Measurements from ENCODE around the gene HIP1R. TPM values are rescaled to one million over a fixed set of nuclear protein-coding genes. Genes with fewer than 3 reads are reported as not detected.

The HIP1R gene
- total RNA-seq, 1 experiment from 2014 or later: 33.1 TPM

- H3K27me3 ChIP-seq (ENCODE audit: insufficient read depth, low read depth): no peaks in the 10 kb centered on the region
- TF ChIP-seq EZH2 (IDR thresholded peaks at IDR 0.05; ENCODE audit: low read depth) (no peak), CTCF (conservative IDR thresholded peaks at IDR 0.05) (no peak)
- H3K79me2 ChIP-seq (ENCODE audit: low read depth): peaks cover 91% of the 10 kb centered on the region
- DNase-seq: no peak
- POLR2A ChIA-PET (ENCODE audit: unreplicated experiment): interaction anchor here (0.6 to 1.2 kb wide), 5 partner anchors 11 to 344 kb away, joined by 4 to 17 read pairs (median 5); no protein-coding TSS in a partner anchor
- H3K9me2 ChIP-seq (ENCODE audit: insufficient read depth): no peaks in the 10 kb centered on the region
- H2AFZ ChIP-seq: no peak overlapping the region
- H3K4me2 ChIP-seq: peak overlapping the region; percentile 85
- no peaks in the 10 kb centered on the region for H3K36me3 ChIP-seq (ENCODE audit: low read depth)
- intact Hi-C loops (cut with micrococcal nuclease; ENCODE audit: unreplicated experiment): loop anchor here (1.0 kb wide), 3 partner anchors 16 to 56 kb away; no protein-coding TSS in a partner anchor
- TSS peak; percentile 24 for BruUV-seq (replicated peaks)
- H3K9me3 ChIP-seq (ENCODE audit: insufficient read depth, low read depth): no peaks in the 10 kb centered on the region
- H3K27ac ChIP-seq: peak overlapping the region; percentile 97
- H3F3A ChIP-seq (ENCODE audit: insufficient read depth, low read depth): peaks cover 64% of the 10 kb centered on the region
- H3K4me1 ChIP-seq (replicated peaks; ENCODE audit: insufficient read depth): peaks cover 80% of the 10 kb centered on the region
- H3K4me3 ChIP-seq: peak overlapping the region; percentile 48; the same call in 1 of the 2 replicates
- CTCF ChIA-PET: interaction anchor here (0.8 kb wide), 1 partner anchor 57 kb away, joined by 3 read pairs; no protein-coding TSS in a partner anchor
- peaks cover 19% of the 10 kb centered on the region; the same call in 1 of the 2 replicates for H4K20me1 ChIP-seq (ENCODE audit: insufficient read depth)
Measured at GRCh38 chr12:122887819-122888212, 52.6 kb downstream of the HIP1R start.

DNA sequence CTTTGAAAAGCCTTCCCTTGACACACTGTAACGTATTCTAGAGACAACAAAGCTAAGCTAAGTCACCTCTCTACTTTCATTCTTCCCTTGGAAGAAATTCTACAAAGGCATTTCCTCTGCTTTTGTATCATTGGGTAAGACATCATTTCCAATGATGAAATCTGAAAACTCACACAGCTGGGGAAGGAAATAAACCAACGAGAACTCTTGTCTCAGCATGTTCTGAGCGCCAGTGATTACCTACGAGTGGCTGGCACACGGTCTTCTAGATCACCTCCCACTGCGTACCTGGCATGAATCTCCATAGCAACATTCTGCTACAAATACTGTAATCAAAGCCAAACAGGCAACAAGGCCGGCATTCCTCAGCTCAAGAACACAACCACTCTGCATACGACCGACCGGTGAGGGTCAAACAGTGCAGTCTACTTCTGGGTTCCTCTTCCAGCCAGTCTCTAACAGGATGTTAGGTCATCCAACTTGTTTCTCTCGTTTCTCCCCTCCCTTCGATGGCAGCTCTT is 53.0 kb downstream of the HIP1R start:
- Histone ChIP-seq H3K4me3 (peak overlapping the region; percentile 48; the same call in 1 of the 2 replicates), H3K27me3 (ENCODE audit: insufficient read depth, low read depth) (no peaks in the 10 kb centered on the region), H3K4me2 (peak overlapping the region; percentile 85), H3K9me2 (ENCODE audit: insufficient read depth) (no peaks in the 10 kb centered on the region), H2AFZ (no peak overlapping the region), H3F3A (ENCODE audit: insufficient read depth, low read depth) (peaks cover 69% of the 10 kb centered on the region), H3K9me3 (ENCODE audit: insufficient read depth, low read depth) (no peaks in the 10 kb centered on the region), H3K4me1 (replicated peaks; ENCODE audit: insufficient read depth) (peaks cover 85% of the 10 kb centered on the region), H4K20me1 (ENCODE audit: insufficient read depth) (peaks cover 17% of the 10 kb centered on the region; the same call in 1 of the 2 replicates), H3K27ac (peak overlapping the region; percentile 97), H3K79me2 (ENCODE audit: low read depth) (peaks cover 91% of the 10 kb centered on the region), H3K36me3 (ENCODE audit: low read depth) (no peaks in the 10 kb centered on the region)
- intact Hi-C loops (cut with micrococcal nuclease; ENCODE audit: unreplicated experiment): loop anchor here (1.0 kb wide), 2 partner anchors 54 to 56 kb away; no protein-coding TSS in a partner anchor
- no TSS peak for BruUV-seq (replicated peaks)
- ChIA-PET POLR2A (ENCODE audit: unreplicated experiment) (interaction anchor here (0.6 to 1.2 kb wide), 9 partner anchors 10 to 821 kb away, joined by 3 to 17 read pairs (median 4); no protein-coding TSS in a partner anchor), CTCF (interaction anchor here (0.8 kb wide), 1 partner anchor 56 kb away, joined by 3 read pairs; no protein-coding TSS in a partner anchor)
- TF ChIP-seq CTCF (conservative IDR thresholded peaks at IDR 0.05) (no peak), EZH2 (IDR thresholded peaks at IDR 0.05; ENCODE audit: low read depth) (no peak)
- peak; percentile 86 to 98 for DNase-seq

- Histone ChIP-seq H3K9me3 (ENCODE audit: insufficient read depth, low read depth) (no peaks in the 10 kb centered on the region), H3F3A (ENCODE audit: insufficient read depth, low read depth) (peaks cover 79% of the 10 kb centered on the region), H3K4me1 (replicated peaks; ENCODE audit: insufficient read depth) (peaks cover 92% of the 10 kb centered on the region), H2AFZ (no peak overlapping the region), H3K4me2 (peak overlapping the region; percentile 85), H4K20me1 (ENCODE audit: insufficient read depth) (peaks cover 12% of the 10 kb centered on the region; the same call in 1 of the 2 replicates), H3K36me3 (ENCODE audit: low read depth) (no peaks in the 10 kb centered on the region), H3K27ac (peak overlapping the region; percentile 97), H3K27me3 (ENCODE audit: insufficient read depth, low read depth) (no peaks in the 10 kb centered on the region), H3K79me2 (ENCODE audit: low read depth) (peaks cover 91% of the 10 kb centered on the region), H3K9me2 (ENCODE audit: insufficient read depth) (no peaks in the 10 kb centered on the region), H3K4me3 (no peak overlapping the region)
- ChIA-PET POLR2A (ENCODE audit: unreplicated experiment) (interaction anchor here (0.7 kb wide), 1 partner anchor 39 kb away, joined by 6 read pairs; no protein-coding TSS in a partner anchor), CTCF (no interaction called here)
- intact Hi-C loops (cut with micrococcal nuclease; ENCODE audit: unreplicated experiment): no loop called here
- DNase-seq: peak in 1 of 2 experiments; percentile 17
- TF ChIP-seq CTCF (conservative IDR thresholded peaks at IDR 0.05) (no peak), EZH2 (IDR thresholded peaks at IDR 0.05; ENCODE audit: low read depth) (no peak)
- no TSS peak for BruUV-seq (replicated peaks)
Measured at GRCh38 chr12:122889761-122890520, 54.7 kb downstream of the HIP1R start.

Measured in PC-9 (cell line).